Fibroblast of gingiva (primary cell): ENCODE measurements around the gene PIGL.

Experiments
- DNase-seq: peaks from one replicate; pipeline ENCODE4 v3.0.0-alpha.2; 2011; ENCODE audit warnings: low read depth

The PIGL gene

DNA sequence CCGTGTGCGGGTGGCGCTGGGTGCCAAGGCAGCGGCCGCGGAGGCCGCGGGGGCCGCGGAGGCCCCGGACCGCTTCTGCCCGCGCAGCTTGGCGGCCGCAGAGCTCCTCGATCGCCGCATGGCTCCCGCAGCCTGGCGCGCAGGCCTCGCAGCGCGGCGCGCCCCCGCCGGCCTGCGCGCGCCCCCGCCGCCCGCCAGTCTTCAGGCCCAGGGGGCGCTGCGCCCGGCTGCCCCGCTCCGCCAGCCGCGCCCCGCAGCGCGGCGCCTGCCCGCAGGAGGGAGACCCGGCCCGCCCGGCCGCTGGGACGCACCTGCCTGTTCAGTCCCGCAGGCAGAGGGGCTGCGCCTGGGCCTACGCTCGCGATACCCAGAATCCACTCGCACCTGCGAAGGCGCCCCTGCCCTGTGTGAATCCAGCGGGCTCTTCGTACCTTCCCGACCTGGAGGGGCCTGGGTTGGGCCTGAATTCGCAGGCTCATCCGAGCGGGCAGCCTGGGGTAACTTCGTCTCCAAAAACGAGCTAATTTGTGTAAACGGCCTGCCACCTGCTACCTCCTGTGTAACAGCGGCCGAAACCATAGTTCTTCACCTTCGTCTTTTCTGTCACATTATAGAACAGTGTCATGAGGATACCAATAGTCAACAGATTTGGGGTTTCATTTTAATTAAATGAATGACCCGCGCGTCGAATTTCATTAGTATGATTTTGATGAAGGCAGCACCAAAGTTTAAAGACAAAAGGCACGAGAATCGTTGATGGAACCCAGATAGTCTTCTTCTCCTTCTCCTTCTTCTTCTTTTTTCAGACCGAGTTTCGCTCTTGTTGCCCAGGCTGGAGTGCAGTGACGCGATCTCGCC lies 136.5 kb downstream of the PIGL start, which contains the start of gene CENPV:
CENPV (minus strand) TSS at position 153 of the 858 bp plus-strand sequence; CDS start at position 120, 33 bp downstream.
- DNase-seq = peak; percentile 18

DNA sequence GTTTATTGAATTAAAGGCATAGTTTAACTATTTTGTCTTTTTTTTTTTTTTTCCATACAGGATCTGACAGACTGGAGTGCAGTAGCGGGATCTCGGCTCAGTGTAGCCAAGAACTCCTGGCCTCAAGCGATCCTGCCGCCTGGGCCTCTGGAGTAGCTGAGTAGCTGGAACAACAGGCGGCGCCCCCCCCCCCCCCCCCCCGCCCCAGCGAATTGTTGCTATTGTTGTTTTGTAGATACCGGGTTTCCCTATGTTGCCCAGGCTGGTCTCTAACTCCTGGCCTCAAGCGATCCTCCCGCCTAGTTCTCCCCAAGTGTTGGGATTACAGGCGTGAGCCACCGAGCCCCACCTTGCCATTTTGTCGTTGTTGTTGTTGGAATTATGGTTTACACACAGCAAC lies 137.6 kb downstream of the PIGL start:
- no peak for DNase-seq

DNA sequence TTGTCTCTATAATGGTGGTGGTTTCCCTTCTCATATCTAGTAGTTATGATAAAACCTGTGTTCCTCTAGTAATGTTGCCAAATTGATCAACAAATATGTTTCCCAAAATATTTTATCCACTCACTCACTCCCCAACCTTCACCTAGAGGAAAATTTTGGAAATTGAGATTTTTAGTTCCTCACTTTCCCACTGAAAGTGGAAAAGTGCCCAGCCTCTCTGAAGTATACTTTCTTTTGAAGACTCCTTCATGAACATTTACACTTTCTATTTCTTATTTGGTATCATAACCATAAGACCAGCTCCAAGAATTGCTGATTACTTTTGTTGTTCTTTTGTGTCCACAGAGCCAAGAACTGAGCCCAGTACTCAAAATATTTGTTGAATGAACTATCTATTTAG lies 141.4 kb downstream of the PIGL start:
- DNase-seq = no peak

DNA sequence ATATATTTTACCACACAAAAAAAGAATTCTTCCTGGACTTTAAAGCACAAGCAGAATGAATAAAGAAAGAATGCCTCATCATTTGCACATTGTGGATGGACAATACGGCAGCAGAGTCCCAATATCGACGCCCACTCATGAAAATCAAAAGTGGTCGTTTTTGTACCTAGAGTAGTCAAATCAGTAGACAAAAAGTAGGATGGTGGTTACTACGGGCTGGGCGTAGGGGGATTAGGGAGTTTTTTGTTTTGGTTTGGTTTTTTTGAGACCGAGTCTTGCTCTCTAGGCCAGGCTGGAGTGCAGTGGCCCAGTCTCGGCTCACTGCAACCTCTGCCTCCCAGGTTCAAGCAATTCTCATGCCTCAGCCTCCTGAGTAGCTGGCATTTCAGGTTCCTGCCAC lies 144.9 kb downstream of the PIGL start:
- no peak for DNase-seq

DNA sequence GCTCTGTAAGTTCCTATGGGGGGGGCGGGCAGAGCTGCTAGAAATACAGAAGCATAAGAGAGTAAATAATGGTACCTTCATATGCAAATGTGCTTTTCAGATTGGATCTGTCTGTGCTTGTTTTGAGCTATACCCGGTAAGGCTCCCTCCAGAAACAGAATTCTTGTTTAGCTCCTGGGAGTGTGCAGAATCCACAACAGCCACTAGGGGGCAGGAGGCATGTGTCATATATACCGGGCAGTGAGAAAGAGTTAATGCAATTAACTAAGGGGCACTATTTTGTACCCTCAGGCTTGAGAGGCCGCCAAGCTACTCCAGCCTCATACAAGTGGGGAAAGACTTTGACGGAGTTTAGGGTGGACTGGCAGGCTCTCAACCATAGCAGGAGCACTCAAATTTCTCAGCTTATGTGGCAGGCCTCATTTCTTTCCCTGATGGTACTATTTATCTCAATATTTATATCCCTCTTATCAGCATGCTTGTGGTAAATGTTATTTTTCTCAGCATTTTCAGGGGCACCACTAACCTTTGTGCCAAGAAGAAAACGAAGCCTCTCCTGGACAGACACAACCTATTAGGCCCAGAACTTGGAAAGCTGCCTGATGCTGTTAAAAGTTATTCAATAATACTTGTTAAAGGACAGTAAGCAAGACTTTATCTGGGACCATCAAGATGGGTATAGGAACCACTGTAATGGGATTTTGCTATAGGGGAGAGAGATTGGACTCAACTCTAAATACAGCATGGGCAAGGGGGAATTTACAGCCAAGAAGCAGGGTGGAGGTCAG lies 146.9 kb downstream of the PIGL start:
- DNase-seq = peak; percentile 61

DNA sequence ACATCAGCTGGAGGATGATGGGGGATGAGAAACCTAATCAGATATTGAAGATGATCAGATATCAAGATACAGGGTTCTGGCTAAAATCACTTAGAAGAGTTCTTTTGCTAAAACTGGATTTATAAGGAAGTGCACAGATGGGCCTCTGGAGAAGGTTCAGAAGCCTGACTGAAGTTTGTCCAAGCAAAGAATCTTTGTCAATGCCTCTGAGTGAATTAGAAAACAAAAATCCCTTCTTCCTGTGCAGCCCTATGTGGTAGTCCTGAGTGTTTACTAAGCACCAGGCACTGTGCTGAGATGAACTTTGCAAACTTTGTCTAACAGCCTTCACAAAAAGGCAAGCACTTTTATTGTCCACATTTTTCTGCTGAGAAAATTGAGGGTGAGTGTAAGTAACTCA lies 147.6 kb downstream of the PIGL start:
- no peak for DNase-seq

DNA sequence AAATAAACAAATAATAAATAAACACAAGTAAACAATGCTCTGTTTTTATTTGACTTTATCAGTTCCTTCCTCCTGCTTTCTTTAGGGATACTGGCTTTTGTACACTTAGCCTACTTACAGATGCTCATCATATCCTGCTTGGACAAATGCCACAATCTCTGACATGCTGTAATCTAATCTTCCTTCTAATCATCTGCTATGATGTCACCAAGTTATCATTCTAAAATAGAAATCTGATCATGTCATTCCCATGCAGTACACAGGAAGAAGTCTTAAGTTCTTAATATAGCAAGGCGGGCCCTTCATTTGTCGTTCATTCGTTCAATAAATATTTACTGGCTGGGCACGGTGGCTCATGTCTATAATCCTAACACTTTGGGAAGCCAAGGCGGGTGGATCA lies 154.7 kb downstream of the PIGL start:
- peak; percentile 79 for DNase-seq

DNA sequence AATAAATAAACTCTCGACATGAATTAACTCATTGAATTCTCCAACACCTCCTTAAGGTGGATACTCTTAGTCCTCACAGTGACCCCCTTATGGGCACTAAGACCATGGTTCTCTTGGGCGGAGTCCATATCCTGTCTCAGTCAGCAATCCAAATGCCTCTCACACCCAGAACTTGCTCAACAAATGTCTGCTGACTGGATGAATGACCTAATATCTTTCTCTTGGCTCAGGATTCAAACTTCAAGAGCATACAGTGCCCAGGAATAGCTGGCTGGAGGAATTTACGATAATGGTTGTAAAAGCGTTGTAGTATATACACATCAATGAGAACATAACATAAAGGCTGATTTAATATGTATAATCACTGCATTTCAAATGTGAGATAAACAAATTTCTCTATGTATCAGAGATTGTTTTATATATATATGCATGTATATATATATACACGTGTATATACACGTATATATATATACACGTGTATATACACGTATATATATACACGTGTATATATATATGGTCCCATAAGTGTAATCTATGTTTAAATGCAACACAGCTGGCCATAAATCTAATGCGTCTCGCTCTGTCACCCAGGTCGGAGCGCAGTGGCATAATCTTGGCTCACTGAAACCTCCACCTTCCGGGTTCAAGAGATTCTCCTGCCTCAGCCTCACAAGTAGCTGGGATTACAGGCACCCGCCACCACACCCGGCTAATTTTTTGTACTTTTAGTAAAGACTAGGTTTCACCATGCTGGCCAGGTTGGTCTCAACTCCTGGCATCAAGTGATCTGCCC lies 157.3 kb downstream of the PIGL start:
- peak; percentile 77 for DNase-seq
